Measurements from ENCODE around the gene DNAH14.
"Not testable (repeated sequence)": the region's sequence is repeated elsewhere in the genome, so short reads cannot be mapped to it uniquely, and the experiment has no call there.

DNAH14 gene

DNA sequence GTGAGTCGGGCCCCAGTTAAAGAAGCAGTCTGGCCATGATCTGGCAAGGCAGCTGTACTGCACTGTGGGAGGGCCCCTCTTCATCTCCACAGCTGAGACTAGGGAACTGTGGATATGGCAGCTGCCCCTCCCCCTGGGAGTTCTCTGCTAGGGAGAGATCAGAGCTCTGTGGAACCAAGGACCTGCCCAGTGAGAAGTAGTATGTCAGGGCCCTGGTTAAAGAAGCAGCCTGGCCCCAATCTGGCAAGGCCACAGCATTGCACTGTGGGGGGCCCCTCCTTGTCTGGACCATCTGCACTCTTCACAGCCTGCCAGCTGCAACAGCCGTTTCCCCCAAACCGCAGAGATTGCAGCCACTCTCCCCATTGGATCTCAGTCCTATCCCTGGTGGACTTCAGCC, 208.5 kb downstream of the DNAH14 start:
- no peaks in the 10 kb centered on the region for H3F3A ChIP-seq (ENCODE audit: insufficient read depth, low read length)

DNA sequence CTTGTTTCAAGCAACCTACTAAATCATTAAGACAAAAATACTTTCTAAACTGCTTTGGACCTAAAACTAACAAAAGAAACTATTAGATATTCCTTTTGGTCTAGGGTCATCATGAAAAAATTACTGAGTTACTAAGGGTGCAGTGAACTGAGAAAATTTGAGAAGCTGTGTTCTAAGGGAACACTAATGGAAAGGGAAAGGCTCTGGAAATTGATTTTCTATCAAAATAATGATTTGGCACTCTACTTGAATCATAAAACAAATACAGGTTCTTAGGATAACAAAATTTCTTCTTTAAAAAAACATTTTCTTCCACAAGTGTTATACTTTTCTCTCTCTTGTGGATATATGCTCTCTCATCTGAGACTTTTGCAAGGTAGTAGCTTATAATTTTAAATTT, 213.5 kb downstream of the DNAH14 start:
- Histone ChIP-seq H3K9me2 (replicated peaks; ENCODE audit: insufficient read depth, low read length) (no peaks in the 10 kb centered on the region), H4K20me1 (ENCODE audit: insufficient read depth, low read length) (no peaks in the 10 kb centered on the region), H3K9ac (ENCODE audit: low read length) (no peak overlapping the region), H3K27ac (ENCODE audit: low read length) (no peak overlapping the region), H3K36me3 (replicated peaks; ENCODE audit: insufficient read depth, low read length) (no peaks in the 10 kb centered on the region), H3K4me3 (ENCODE audit: low read length) (no peak overlapping the region), H3K79me2 (ENCODE audit: low read length) (no peaks in the 10 kb centered on the region), H3K4me1 (ENCODE audit: low read length) (no peaks in the 10 kb centered on the region), H2AFZ (ENCODE audit: low read length) (no peak overlapping the region), H3K27me3 (replicated peaks; ENCODE audit: insufficient read depth, low read length) (no peaks in the 10 kb centered on the region), H3K9me3 (replicated peaks; ENCODE audit: insufficient read depth, low read length) (no peaks in the 10 kb centered on the region), H3K4me2 (ENCODE audit: low read depth, low read length) (no peak overlapping the region), H3F3A (ENCODE audit: insufficient read depth, low read length) (no peaks in the 10 kb centered on the region)
- TF ChIP-seq, protein P1, sequence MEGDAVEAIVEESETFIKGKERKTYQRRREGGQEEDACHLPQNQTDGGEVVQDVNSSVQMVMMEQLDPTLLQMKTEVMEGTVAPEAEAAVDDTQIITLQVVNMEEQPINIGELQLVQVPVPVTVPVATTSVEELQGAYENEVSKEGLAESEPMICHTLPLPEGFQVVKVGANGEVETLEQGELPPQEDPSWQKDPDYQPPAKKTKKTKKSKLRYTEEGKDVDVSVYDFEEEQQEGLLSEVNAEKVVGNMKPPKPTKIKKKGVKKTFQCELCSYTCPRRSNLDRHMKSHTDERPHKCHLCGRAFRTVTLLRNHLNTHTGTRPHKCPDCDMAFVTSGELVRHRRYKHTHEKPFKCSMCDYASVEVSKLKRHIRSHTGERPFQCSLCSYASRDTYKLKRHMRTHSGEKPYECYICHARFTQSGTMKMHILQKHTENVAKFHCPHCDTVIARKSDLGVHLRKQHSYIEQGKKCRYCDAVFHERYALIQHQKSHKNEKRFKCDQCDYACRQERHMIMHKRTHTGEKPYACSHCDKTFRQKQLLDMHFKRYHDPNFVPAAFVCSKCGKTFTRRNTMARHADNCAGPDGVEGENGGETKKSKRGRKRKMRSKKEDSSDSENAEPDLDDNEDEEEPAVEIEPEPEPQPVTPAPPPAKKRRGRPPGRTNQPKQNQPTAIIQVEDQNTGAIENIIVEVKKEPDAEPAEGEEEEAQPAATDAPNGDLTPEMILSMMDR (IDR thresholded peaks at IDR 0.05; ENCODE audit: low read length), result no peak
- TF ChIP-seq EZH2 (optimal IDR thresholded peaks at IDR 0.05; ENCODE audit: low read depth, low read length), result no peak
- TF ChIP-seq EZH2phosphoT487 (IDR thresholded peaks at IDR 0.05; ENCODE audit: low read length), result no peak
- no peak for DNase-seq

More for the DNA sequence above, 208.5 kb downstream of the DNAH14 start:
- Histone ChIP-seq H3K9ac (ENCODE audit: low read length) (no peak overlapping the region), H2AFZ (ENCODE audit: low read length) (no peak overlapping the region), H3K27me3 (replicated peaks; ENCODE audit: insufficient read depth, low read length) (no peaks in the 10 kb centered on the region), H3K4me2 (ENCODE audit: low read depth, low read length) (no peak overlapping the region), H3K4me3 (ENCODE audit: low read length) (no peak overlapping the region), H3K79me2 (ENCODE audit: low read length) (no peaks in the 10 kb centered on the region), H3K9me2 (replicated peaks; ENCODE audit: insufficient read depth, low read length) (no peaks in the 10 kb centered on the region), H3K36me3 (replicated peaks; ENCODE audit: insufficient read depth, low read length) (no peaks in the 10 kb centered on the region), H3K4me1 (ENCODE audit: low read length) (no peaks in the 10 kb centered on the region), H3K27ac (ENCODE audit: low read length) (no peak overlapping the region), H3K9me3 (replicated peaks; ENCODE audit: insufficient read depth, low read length) (no peaks in the 10 kb centered on the region), H4K20me1 (ENCODE audit: insufficient read depth, low read length) (no peaks in the 10 kb centered on the region)
- no peak for DNase-seq
- TF ChIP-seq EZH2phosphoT487 (IDR thresholded peaks at IDR 0.05; ENCODE audit: low read length) (no peak), EZH2 (optimal IDR thresholded peaks at IDR 0.05; ENCODE audit: low read depth, low read length) (no peak)
- TF ChIP-seq, protein P1 (IDR thresholded peaks at IDR 0.05; ENCODE audit: low read length), result no peak

DNA sequence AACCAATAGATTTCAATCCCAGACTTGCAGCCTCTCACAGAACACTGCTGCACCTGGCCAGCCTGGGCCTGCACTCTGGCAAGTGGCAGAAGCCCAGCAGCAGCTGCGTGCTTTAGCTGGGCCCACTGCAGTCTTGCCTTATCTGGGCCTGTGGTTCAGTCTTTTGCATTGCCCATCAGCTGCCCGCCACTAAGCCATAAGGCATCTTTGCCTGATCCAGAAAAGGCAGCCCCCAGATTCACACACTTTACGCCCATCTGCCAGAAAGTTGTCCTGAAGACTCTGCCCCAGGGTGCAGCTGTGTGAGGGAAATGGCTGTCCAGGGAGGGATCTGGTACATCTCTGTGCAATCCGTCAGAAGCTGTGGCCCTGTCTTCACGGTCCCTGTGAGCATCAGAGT, 217.0 kb downstream of the DNAH14 start:
- Histone ChIP-seq H4K20me1 (ENCODE audit: insufficient read depth, low read length) (no peaks in the 10 kb centered on the region), H2AFZ (ENCODE audit: low read length) (no peak overlapping the region), H3K4me3 (ENCODE audit: low read length) (no peak overlapping the region), H3K36me3 (replicated peaks; ENCODE audit: insufficient read depth, low read length) (no peaks in the 10 kb centered on the region), H3K27ac (ENCODE audit: low read length) (no peak overlapping the region), H3F3A (ENCODE audit: insufficient read depth, low read length) (no peaks in the 10 kb centered on the region), H3K9ac (ENCODE audit: low read length) (no peak overlapping the region), H3K4me1 (ENCODE audit: low read length) (no peaks in the 10 kb centered on the region), H3K4me2 (ENCODE audit: low read depth, low read length) (no peak overlapping the region), H3K27me3 (replicated peaks; ENCODE audit: insufficient read depth, low read length) (no peaks in the 10 kb centered on the region), H3K9me3 (replicated peaks; ENCODE audit: insufficient read depth, low read length) (no peaks in the 10 kb centered on the region), H3K9me2 (replicated peaks; ENCODE audit: insufficient read depth, low read length) (no peaks in the 10 kb centered on the region), H3K79me2 (ENCODE audit: low read length) (no peaks in the 10 kb centered on the region)
- TF ChIP-seq EZH2phosphoT487 (IDR thresholded peaks at IDR 0.05; ENCODE audit: low read length) (no peak), EZH2 (optimal IDR thresholded peaks at IDR 0.05; ENCODE audit: low read depth, low read length) (no peak)
- TF ChIP-seq, protein P1 (IDR thresholded peaks at IDR 0.05; ENCODE audit: low read length), result no peak
- DNase-seq, result no peak

DNA sequence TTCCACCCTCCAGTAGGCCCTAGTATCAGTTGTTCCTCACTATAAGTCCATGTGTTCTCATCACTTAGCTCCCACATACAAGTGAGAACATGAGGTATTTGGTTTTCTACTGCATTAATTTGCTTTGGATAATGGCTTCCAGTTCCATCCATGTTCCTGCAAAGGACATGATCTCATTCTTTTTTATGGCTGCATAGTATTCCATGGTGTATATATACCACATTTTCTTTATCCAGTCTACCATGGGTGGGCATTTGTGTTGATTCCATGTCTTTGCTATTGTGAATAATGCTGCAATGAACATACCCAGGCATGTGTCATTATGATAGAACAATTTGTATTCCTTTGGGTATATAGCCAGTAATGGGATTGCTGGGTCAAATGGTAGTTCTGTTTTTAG, 218.3 kb downstream of the DNAH14 start:
- H3K9ac ChIP-seq (ENCODE audit: low read length); H3K4me3 ChIP-seq (ENCODE audit: low read length); DNase-seq; H3K9me2 ChIP-seq (replicated peaks; ENCODE audit: insufficient read depth, low read length); H3K4me2 ChIP-seq (ENCODE audit: low read depth, low read length); H4K20me1 ChIP-seq (ENCODE audit: insufficient read depth, low read length); H3K79me2 ChIP-seq (ENCODE audit: low read length); H3K4me1 ChIP-seq (ENCODE audit: low read length); H3K27me3 ChIP-seq (replicated peaks; ENCODE audit: insufficient read depth, low read length); H3F3A ChIP-seq (ENCODE audit: insufficient read depth, low read length); H3K27ac ChIP-seq (ENCODE audit: low read length); H3K36me3 ChIP-seq (replicated peaks; ENCODE audit: insufficient read depth, low read length); H3K9me3 ChIP-seq (replicated peaks; ENCODE audit: insufficient read depth, low read length); H2AFZ ChIP-seq (ENCODE audit: low read length): not testable (repeated sequence)

Measured in MM.1S (cell line).